Uterus (tissue), 4 donors: ENCODE results near the gene PRMT2. TPM values are rescaled to one million over a fixed set of nuclear protein-coding genes. Genes with fewer than 3 reads are reported as not detected.
"Not testable (repeated sequence)": the region's sequence is repeated elsewhere in the genome, so short reads cannot be mapped to it uniquely, and the experiment has no call there.

Experiments
- DNase-seq, 2 donors: peaks; one replicate each; pipeline ENCODE4 v3.0.0-alpha.2; 2019 to 2020
- H3K27ac ChIP-seq, 2 donors: fragments of 200-600 bp; sonication (generic); 1 replicate in 1 of 2; 2 replicates in 1 of 2; pipeline ENCODE4 v1.5.1; 2016 to 2018
- H3K27me3 ChIP-seq, 2 donors: fragments of 200-600 bp; sonication (generic); one replicate each; pipeline ENCODE4 v1.5.1; 2018 to 2019; ENCODE audit warnings: control low read depth in 1 of 2
- H3K36me3 ChIP-seq, 2 donors: fragments of 200-600 bp; sonication (generic); one replicate each; pipeline ENCODE4 v1.5.1; 2019; ENCODE audit warnings: control low read depth in 1 of 2
- H3K4me1 ChIP-seq, 2 donors: fragments of 200-600 bp; sonication (generic); one replicate each; pipeline ENCODE4 v1.5.1; 2018 to 2019; ENCODE audit warnings: control low read depth in 1 of 2
- H3K4me3 ChIP-seq, 2 donors: fragments of 200-600 bp; sonication (generic); 1 replicate in 1 of 2; 2 replicates in 1 of 2; pipeline ENCODE4 v1.5.1; 2018 to 2019; ENCODE audit warnings: mild to moderate bottlenecking in 1 of 2
- H3K9me3 ChIP-seq, 2 donors: fragments of 200-600 bp; sonication (generic); one replicate each; pipeline ENCODE4 v1.5.1; 2019; ENCODE audit warnings: control low read depth in 1 of 2
- CTCF ChIP-seq, 4 experiments: fragments of 200-600 bp in 2 of 4; fragments of 450-650 bp in 2 of 4; sonication (generic) in 2 of 4; IDR thresholded peaks; one replicate each; pipeline ENCODE4 v1.5.1; 2016 to 2019; ENCODE audit warnings: antibody characterized with exemption in 4 of 4, mild to moderate bottlenecking in 2 of 4, moderate library complexity in 1 of 4
- POLR2A ChIP-seq, 2 donors: fragments of 450-650 bp; IDR thresholded peaks; one replicate each; pipeline ENCODE4 v1.6.1; 2016; ENCODE audit warnings: antibody characterized with exemption in 2 of 2, mild to moderate bottlenecking in 1 of 2, moderate library complexity in 1 of 2
- intact Hi-C: fragments of 100-400 bp; cut with DNase I; formaldehyde crosslinking; loops from one replicate; pipeline ENCODE4 v1.15.1; 2023; ENCODE audit warnings: low total_unique reads
- total RNA-seq, 4 donors: library from RNA; depleted of rRNA in 3 of 4; stranded (reverse); fragments of >200 nt in 3 of 4; gene quantifications; one replicate each; pipeline versions ENCODE4 v1.1.0 to v1.2.4, GENCODE V29; 2014 to 2023
- donor health status: DM: yes; HTN: yes; CAD: no.

Gene PRMT2
- total RNA-seq, 4 donors from 2014 or later: 45.6 to 171 (median 76.4) TPM

GRCh38 chr21:46674430-46675007 lies 39.0 kb downstream of the PRMT2 start:
- no peaks in the 10 kb centered on the region for H3K36me3 ChIP-seq
- no peak overlapping the region for H3K27ac ChIP-seq
- H3K9me3 ChIP-seq: no peaks in the 10 kb centered on the region
- H3K4me1 ChIP-seq: no peaks in the 10 kb centered on the region
- H3K27me3 ChIP-seq: no peaks in the 10 kb centered on the region
- no peak for DNase-seq
- no peak for TF ChIP-seq CTCF (IDR thresholded peaks at IDR 0.05)
- TF ChIP-seq POLR2A (IDR thresholded peaks at IDR 0.05): no peak
- no peak overlapping the region for H3K4me3 ChIP-seq
- intact Hi-C loops: no loop called here

DNA sequence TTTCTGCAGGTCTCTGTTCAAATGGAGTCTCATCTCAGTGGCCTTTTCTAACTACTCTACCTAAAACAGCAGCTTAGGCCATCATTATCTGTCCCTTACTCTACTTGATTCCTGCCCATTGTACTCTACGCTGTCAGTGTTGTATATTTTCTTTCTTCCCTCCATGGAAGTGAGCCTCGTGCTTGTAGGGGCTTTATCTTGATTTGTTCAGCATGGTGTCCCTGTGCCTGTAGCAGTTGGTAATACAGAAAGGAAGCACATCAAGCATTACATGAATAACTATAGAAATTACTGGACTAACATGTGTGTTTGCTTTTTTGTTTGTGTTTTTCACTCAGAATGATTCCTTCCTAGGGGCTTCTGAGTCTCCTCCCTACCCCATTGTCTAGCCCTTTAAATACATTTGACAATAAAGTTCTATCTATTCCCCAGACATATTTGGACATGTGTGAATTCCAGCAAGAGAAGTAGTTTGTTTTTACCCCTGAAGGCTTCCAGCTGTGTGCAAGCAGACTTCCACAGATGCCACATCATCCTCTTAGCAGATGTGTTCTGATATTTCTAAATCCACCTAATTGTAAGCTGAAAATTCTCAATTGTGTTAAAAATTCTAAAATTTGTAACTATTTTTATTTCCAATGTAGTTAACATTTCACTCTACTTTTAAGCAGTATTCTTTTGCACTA lies 40.3 kb downstream of the PRMT2 start:
- TF ChIP-seq POLR2A (IDR thresholded peaks at IDR 0.05): no peak
- no peak for TF ChIP-seq CTCF (IDR thresholded peaks at IDR 0.05)
- Histone ChIP-seq H3K9me3 (no peaks in the 10 kb centered on the region), H3K27ac (no peak overlapping the region), H3K27me3 (no peaks in the 10 kb centered on the region), H3K36me3 (no peaks in the 10 kb centered on the region), H3K4me3 (no peak overlapping the region), H3K4me1 (no peaks in the 10 kb centered on the region)
- intact Hi-C loops: no loop called here
- no peak for DNase-seq

DNA sequence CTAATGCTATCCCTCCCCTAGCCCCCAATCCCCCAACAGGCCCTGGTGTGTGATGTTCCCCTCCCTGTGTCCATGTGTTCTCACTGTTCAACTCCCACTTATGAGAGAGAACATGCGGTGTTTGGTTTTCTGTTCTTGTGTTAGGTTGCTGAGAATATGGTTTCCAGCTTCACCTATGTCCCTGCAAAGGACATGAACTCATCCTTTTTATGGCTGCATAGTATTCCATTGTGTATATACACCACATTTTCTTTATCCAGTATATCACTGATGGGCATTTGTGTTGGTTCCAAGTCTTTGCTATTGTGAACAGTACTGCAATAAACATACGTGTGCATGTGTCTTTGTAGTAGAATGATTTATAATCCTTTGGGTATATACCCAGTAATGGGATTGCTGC lies 41.1 kb downstream of the PRMT2 start:
- H3K9me3 ChIP-seq, intact Hi-C loops, DNase-seq, H3K4me3 ChIP-seq, H3K27me3 ChIP-seq, H3K4me1 ChIP-seq, H3K27ac ChIP-seq, H3K36me3 ChIP-seq: not testable (repeated sequence)

DNA sequence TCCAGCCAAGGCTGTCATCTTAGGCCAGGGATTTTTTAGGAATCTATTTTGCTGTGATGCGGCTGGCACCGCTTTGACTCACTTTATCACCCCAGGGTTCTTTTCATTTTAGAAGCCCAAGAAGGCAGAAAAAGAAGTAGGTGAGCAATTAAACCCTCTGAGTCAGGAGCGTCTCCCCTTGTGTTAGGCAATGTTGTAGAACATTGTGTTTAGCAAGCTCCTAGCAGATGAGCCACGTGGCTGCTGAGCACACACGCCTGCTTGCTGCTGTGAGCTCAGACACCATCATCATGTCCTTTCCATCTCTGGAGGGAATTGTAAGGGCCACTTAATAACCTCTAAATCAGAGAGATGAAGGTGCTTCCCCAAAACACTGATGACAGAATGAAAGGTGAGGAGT lies 46.1 kb downstream of the PRMT2 start:
- H3K4me1 ChIP-seq, H3K36me3 ChIP-seq, intact Hi-C loops, H3K9me3 ChIP-seq, H3K4me3 ChIP-seq, DNase-seq, H3K27ac ChIP-seq, H3K27me3 ChIP-seq: not testable (repeated sequence)

- H3K9me3 ChIP-seq, DNase-seq, intact Hi-C loops: not testable (repeated sequence)
Measured at GRCh38 chr21:46698652-46699051, 63.2 kb downstream of the PRMT2 start.

GRCh38 chr21:46699104-46699503 lies 63.6 kb downstream of the PRMT2 start:
- H3K4me1 ChIP-seq, H3K4me3 ChIP-seq, H3K9me3 ChIP-seq, H3K36me3 ChIP-seq, intact Hi-C loops, H3K27ac ChIP-seq, DNase-seq, H3K27me3 ChIP-seq: not testable (repeated sequence)

More at GRCh38 chr21:46698652-46699051, 63.2 kb downstream of the PRMT2 start:
- H3K4me3 ChIP-seq, H3K27ac ChIP-seq, H3K4me1 ChIP-seq, H3K27me3 ChIP-seq, H3K36me3 ChIP-seq: not testable (repeated sequence)

Other genes with a start within 250 kb of the PRMT2 start
- gene DIP2A, start 176.8 kb upstream of the PRMT2 start, total RNA-seq: 10 to 100 TPM; 51.0 to 56.3 (median 51.6) TPM
- gene S100B, start 30.6 kb upstream of the PRMT2 start, total RNA-seq: 10 to 100 TPM in 1 of 4 donors, 1 to 10 TPM in 1, not detected in 2; 1.8 to 18.2 TPM